CD8-positive, alpha-beta memory T cell (primary cell): Measurements from ENCODE around the gene ADAM15. TPM values are rescaled to one million over a fixed set of nuclear protein-coding genes. Genes with fewer than 3 reads are reported as not detected.

Experiments used
- CTCF ChIA-PET: fragments of 350-600 bp; sonication (Branson Sonifier 250); formaldehyde crosslinking; loops from one replicate; lab custom pipeline; 2021; ENCODE audit warnings: antibody characterized with exemption; lab: Charles Lee
- POLR2A ChIA-PET: fragments of 350-600 bp; sonication (Branson Sonifier 250); formaldehyde crosslinking; loops from one replicate; lab custom pipeline; 2021; ENCODE audit warnings: antibody characterized with exemption; lab: Charles Lee
- DNase-seq, 5 donors: peaks; one replicate each; pipeline versions ENCODE4 v3.0.0 to v3.0.0-alpha.2; 2020 to 2022; ENCODE audit warnings: mixed read lengths in 1 of 5
- H3K27ac ChIP-seq: one replicate; pipeline ENCODE4 v1.7.0; 2013; ENCODE audit warnings: low read depth, mild to moderate bottlenecking, low read length, moderate library complexity
- H3K27me3 ChIP-seq: 2 replicates; pipeline ENCODE4 v1.7.0; 2013; ENCODE audit warnings: low read length, mild to moderate bottlenecking; ENCODE audit not compliant: insufficient read depth, poor library complexity, severe bottlenecking
- H3K36me3 ChIP-seq: 2 replicates; pipeline ENCODE4 v1.7.0; 2013; ENCODE audit warnings: mild to moderate bottlenecking, low read length, moderate library complexity; ENCODE audit not compliant: insufficient read depth
- H3K4me1 ChIP-seq: 2 replicates; pipeline ENCODE4 v1.7.0; 2013; ENCODE audit warnings: mild to moderate bottlenecking, low read length, moderate library complexity; ENCODE audit not compliant: insufficient read depth
- H3K4me3 ChIP-seq: 2 replicates; pipeline ENCODE4 v1.7.0; 2013; ENCODE audit warnings: mild to moderate bottlenecking, low read length
- H3K9me3 ChIP-seq: 2 replicates; pipeline ENCODE4 v1.7.0; 2013; ENCODE audit warnings: mild to moderate bottlenecking, low read length
- H3K27ac Mint-ChIP-seq, 8 donors: one replicate each; pipeline ENCODE4 v1.8.0; 2020 to 2021; ENCODE audit warnings: mixed read lengths in 8 of 8, mild to moderate bottlenecking in 6 of 8, inconsistent platforms in 3 of 8, moderate library complexity in 3 of 8
- H3K27me3 Mint-ChIP-seq, 2 donors: one replicate each; pipeline ENCODE4 v1.8.0; 2020 to 2021; ENCODE audit warnings: mixed read lengths in 2 of 2, mild to moderate bottlenecking in 1 of 2, moderate library complexity in 1 of 2
- H3K36me3 Mint-ChIP-seq, 3 donors: one replicate each; pipeline ENCODE4 v1.8.0; 2020 to 2021; ENCODE audit warnings: mixed read lengths in 3 of 3, inconsistent platforms in 1 of 3, mild to moderate bottlenecking in 1 of 3
- H3K4me1 Mint-ChIP-seq, 3 donors: one replicate each; pipeline ENCODE4 v1.8.0; 2020 to 2021; ENCODE audit warnings: mixed read lengths in 3 of 3, inconsistent platforms in 1 of 3, mild to moderate bottlenecking in 1 of 3
- H3K4me3 Mint-ChIP-seq, 7 donors: one replicate each; pipeline ENCODE4 v1.8.0; 2020 to 2021; ENCODE audit warnings: mixed read lengths in 7 of 7, mild to moderate bottlenecking in 6 of 7, moderate library complexity in 4 of 7, inconsistent platforms in 2 of 7
- H3K9me3 Mint-ChIP-seq, 5 donors: one replicate each; pipeline ENCODE4 v1.8.0; 2020 to 2022; ENCODE audit warnings: mixed read lengths in 5 of 5, mild to moderate bottlenecking in 3 of 5, moderate library complexity in 2 of 5, inconsistent platforms in 1 of 5
- polyA plus RNA-seq: library from polyadenylated mRNA; unstranded; fragments of 300-500 nt; fragmentation: Illumina TruSeq; gene quantifications from one replicate; pipeline ENCODE4 v1.2.3, GENCODE V29; 2021
- total RNA-seq, 2 experiments: library from RNA; stranded (reverse); gene quantifications; one replicate each; pipeline ENCODE4 v1.2.3, GENCODE V29; 2021

Gene ADAM15
- total and polyA plus RNA-seq, 3 experiments from 2014 or later: 15.3 to 36.9 (median 34.5) TPM

DNA sequence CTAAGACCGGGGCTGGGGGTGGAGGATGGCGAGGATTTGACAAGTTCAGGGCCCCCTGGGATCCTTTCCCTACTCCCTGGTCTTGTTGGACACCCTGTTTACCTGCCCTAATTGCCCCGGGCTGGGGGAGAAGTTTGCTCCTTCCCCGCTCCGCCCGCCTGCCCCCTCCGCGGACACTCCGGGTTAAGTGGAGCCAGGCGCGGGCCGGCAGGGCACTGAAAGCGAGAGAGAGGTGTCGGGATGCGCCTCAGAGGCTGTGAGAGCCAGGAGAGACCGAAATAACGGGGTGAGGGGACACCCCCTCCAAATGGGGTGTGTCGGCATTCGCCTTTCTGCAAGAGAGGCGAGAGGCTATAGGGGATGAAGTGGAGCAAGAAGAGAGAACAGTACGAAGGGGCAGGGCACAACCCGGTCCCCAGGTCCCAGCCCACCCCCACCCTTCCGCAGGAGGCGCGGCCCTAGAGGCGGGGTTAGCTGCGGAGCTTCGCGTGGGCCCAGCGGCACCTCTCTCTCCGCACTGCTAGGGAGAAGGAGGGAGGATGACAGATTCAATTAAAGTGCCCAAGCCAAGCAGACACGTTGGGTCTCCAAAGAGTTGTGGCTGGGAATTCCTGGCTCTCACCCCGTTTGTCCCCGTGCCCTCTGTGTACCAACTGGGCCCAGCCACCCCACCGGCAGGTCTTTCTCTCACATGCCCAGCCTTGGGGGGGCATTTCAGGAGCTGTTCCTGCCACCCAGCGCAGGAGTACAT, 31.4 kb downstream of the ADAM15 start:
- CTCF ChIA-PET: interaction anchor here (4.8 kb wide), 1 partner anchor 24 kb away, joined by 107 read pairs; the partner anchor contains the start of gene EFNA4
- DNase-seq: no peak
- POLR2A ChIA-PET: interaction anchor here (0.7 kb wide), 1 partner anchor 20 kb away, joined by 3 read pairs; no protein-coding TSS in a partner anchor
- Mint-ChIP-seq H3K4me1 (peaks cover 41 to 72% (median 45%) of the 10 kb centered on the region in 3 donors), H3K36me3 (peaks cover 0 to 5% (median 2%) of the 10 kb centered on the region in 3 donors), H3K27me3 (peaks cover 39 to 44% of the 10 kb centered on the region in 2 donors), H3K9me3 (peaks cover 0 to 2% (median 0%) of the 10 kb centered on the region in 5 donors), H3K27ac (peak overlapping the region in 1 of 8 donors; percentile 26), H3K4me3 (peak overlapping the region in 6 of 7 donors; percentile 15 to 56 (median 42))
- peaks cover 74% of the 10 kb centered on the region for H3K4me1 ChIP-seq
- no peaks in the 10 kb centered on the region for H3K36me3 ChIP-seq
- H3K9me3 ChIP-seq: no peaks in the 10 kb centered on the region
- H3K4me3 ChIP-seq: peak overlapping the region; percentile 34
- no peak overlapping the region for H3K27ac ChIP-seq
- H3K27me3 ChIP-seq: peaks cover 43% of the 10 kb centered on the region

- Histone ChIP-seq H3K4me3 (no peak overlapping the region), H3K27ac (no peak overlapping the region), H3K4me1 (peaks cover 72% of the 10 kb centered on the region), H3K9me3 (no peaks in the 10 kb centered on the region), H3K27me3 (peaks cover 43% of the 10 kb centered on the region), H3K36me3 (no peaks in the 10 kb centered on the region)
- Mint-ChIP-seq H3K9me3 (peaks cover 0 to 2% (median 0%) of the 10 kb centered on the region in 5 donors), H3K27me3 (peaks cover 39 to 44% of the 10 kb centered on the region in 2 donors), H3K36me3 (peaks cover 0 to 5% (median 2%) of the 10 kb centered on the region in 3 donors), H3K4me1 (peaks cover 41 to 65% (median 45%) of the 10 kb centered on the region in 3 donors), H3K4me3 (peak overlapping the region in 2 of 7 donors; percentile 50 to 65), H3K27ac (no peak overlapping the region)
- POLR2A ChIA-PET: interaction anchor here (0.7 kb wide), 1 partner anchor 21 kb away, joined by 3 read pairs; no protein-coding TSS in a partner anchor
- DNase-seq: no peak
- CTCF ChIA-PET: interaction anchor here (2.5 to 4.8 kb wide), 4 partner anchors 8 to 38 kb away, joined by 14 to 107 read pairs (median 43); partner anchors contain the start of gene EFNA4
Observed at GRCh38 chr1:155083052-155083541, 32.0 kb downstream of the ADAM15 start.

DNA sequence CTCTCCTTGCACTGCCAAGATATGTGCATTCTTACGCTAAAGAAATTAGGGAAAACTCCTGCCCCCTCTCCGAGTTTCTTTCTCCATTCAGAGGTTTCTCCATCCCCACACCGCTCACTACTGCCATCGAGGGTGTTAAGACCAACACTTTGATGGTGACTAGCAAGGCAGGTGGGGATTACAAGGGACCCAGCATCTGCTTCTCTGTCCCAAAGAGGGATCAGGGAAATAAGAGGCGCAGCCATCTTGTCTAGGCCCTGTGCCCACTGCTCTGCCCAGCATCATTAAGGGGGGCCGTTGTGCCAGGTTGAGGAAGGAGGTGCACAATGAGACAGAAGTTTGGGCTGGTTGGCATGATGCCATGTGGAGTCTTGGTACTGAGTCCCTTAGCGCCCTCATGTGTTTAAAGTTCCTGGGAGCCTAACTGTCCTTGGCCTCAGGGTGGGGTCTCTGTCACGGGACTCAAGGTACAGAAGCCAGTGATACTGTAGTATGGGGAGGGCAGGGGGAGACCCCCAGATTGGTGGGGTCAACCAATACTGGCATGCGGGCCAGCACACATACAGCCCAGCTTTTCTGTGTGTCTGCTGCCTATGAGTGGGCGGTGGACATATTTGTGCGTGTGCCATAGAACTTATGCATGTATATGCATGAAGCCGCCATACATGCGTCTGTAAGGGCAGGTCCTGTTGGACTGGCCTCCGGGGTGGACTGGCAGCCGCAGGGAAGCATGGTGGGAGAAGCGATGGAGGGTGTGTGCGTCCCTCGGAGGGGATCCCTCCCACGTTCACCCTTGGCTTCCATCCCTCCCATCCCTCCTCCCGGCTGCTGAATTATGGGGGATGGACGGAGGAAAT, 33.0 kb downstream of the ADAM15 start:
- POLR2A ChIA-PET: interaction anchor here (1.0 to 2.2 kb wide), 6 partner anchors 13 to 110 kb away, joined by 3 to 15 read pairs (median 4); partner anchors contain the start of gene EFNA4
- Histone ChIP-seq H3K36me3 (no peaks in the 10 kb centered on the region), H3K4me1 (peaks cover 65% of the 10 kb centered on the region), H3K27ac (no peak overlapping the region), H3K4me3 (peak overlapping the region; percentile 99), H3K27me3 (peaks cover 43% of the 10 kb centered on the region), H3K9me3 (no peaks in the 10 kb centered on the region)
- Mint-ChIP-seq H3K4me1 (peaks cover 41 to 59% (median 44%) of the 10 kb centered on the region in 3 donors), H3K27me3 (peaks cover 39 to 44% of the 10 kb centered on the region in 2 donors), H3K4me3 (peak overlapping the region; percentile 86 to 98 (median 92)), H3K9me3 (peaks cover 0 to 2% (median 0%) of the 10 kb centered on the region in 5 donors), H3K27ac (peak overlapping the region in 6 of 8 donors; percentile 17 to 97 (median 82)), H3K36me3 (peaks cover 0 to 5% (median 2%) of the 10 kb centered on the region in 3 donors)
- peak in 1 of 5 donors; percentile 58 for DNase-seq
- CTCF ChIA-PET: interaction anchor here (0.8 to 4.8 kb wide), 25 partner anchors 8 to 525 kb away, joined by 3 to 107 read pairs (median 5); partner anchors contain the start of genes ADAM15, DPM3, EFNA4 and FLAD1

- Histone ChIP-seq H3K4me1 (peaks cover 57% of the 10 kb centered on the region), H3K9me3 (no peaks in the 10 kb centered on the region), H3K36me3 (no peaks in the 10 kb centered on the region), H3K4me3 (peak overlapping the region; percentile 99), H3K27me3 (peaks cover 40% of the 10 kb centered on the region), H3K27ac (peak overlapping the region; percentile 71)
- Mint-ChIP-seq H3K4me1 (peaks cover 33 to 51% (median 36%) of the 10 kb centered on the region in 3 donors), H3K9me3 (peaks cover 0 to 2% (median 0%) of the 10 kb centered on the region in 5 donors), H3K36me3 (peaks cover 0 to 5% (median 2%) of the 10 kb centered on the region in 3 donors), H3K27me3 (peaks cover 34 to 36% of the 10 kb centered on the region in 2 donors), H3K27ac (peak overlapping the region; percentile 80 to 97 (median 94)), H3K4me3 (peak overlapping the region; percentile 86 to 98 (median 92))
- CTCF ChIA-PET: interaction anchor here (0.6 to 4.8 kb wide), 44 partner anchors 8 to 525 kb away, joined by 3 to 107 read pairs (median 4); partner anchors contain the start of genes ADAM15, DPM3, EFNA4 and FLAD1
- peak; percentile 86 to 95 (median 90) for DNase-seq
- POLR2A ChIA-PET: interaction anchor here (0.6 to 2.2 kb wide), 11 partner anchors 14 to 1274 kb away, joined by 3 to 15 read pairs (median 4); partner anchors contain the start of genes EFNA4 and KRTCAP2
Observed at GRCh38 chr1:155084722-155085503, 33.8 kb downstream of the ADAM15 start.

GRCh38 chr1:155085504-155086127, 34.5 kb downstream of the ADAM15 start:
- peaks cover 32 to 45% (median 34%) of the 10 kb centered on the region in 3 donors for H3K4me1 Mint-ChIP-seq
- H3K4me3 Mint-ChIP-seq: peak overlapping the region; percentile 86 to 98 (median 92)
- peak overlapping the region; percentile 80 to 97 (median 94) for H3K27ac Mint-ChIP-seq
- peak overlapping the region; percentile 99 for H3K4me3 ChIP-seq
- DNase-seq: peak; percentile 59 to 86 (median 73)
- ChIA-PET CTCF (interaction anchor here (0.6 to 4.8 kb wide), 37 partner anchors 9 to 526 kb away, joined by 3 to 107 read pairs (median 4); partner anchors contain the start of genes ADAM15, DPM3, EFNA4 and FLAD1), POLR2A (interaction anchor here (0.6 to 2.2 kb wide), 11 partner anchors 15 to 1275 kb away, joined by 3 to 15 read pairs (median 4); partner anchors contain the start of genes EFNA4, FLAD1 and KRTCAP2)
- peaks cover 37% of the 10 kb centered on the region for H3K27me3 ChIP-seq
- H3K9me3 Mint-ChIP-seq: peaks cover 0 to 2% (median 0%) of the 10 kb centered on the region in 5 donors
- peaks cover 34 to 36% of the 10 kb centered on the region in 2 donors for H3K27me3 Mint-ChIP-seq
- peak overlapping the region; percentile 71 for H3K27ac ChIP-seq
- peaks cover 50% of the 10 kb centered on the region for H3K4me1 ChIP-seq
- H3K36me3 ChIP-seq: no peaks in the 10 kb centered on the region
- peaks cover 0 to 5% (median 2%) of the 10 kb centered on the region in 3 donors for H3K36me3 Mint-ChIP-seq
- H3K9me3 ChIP-seq: no peaks in the 10 kb centered on the region

DNA sequence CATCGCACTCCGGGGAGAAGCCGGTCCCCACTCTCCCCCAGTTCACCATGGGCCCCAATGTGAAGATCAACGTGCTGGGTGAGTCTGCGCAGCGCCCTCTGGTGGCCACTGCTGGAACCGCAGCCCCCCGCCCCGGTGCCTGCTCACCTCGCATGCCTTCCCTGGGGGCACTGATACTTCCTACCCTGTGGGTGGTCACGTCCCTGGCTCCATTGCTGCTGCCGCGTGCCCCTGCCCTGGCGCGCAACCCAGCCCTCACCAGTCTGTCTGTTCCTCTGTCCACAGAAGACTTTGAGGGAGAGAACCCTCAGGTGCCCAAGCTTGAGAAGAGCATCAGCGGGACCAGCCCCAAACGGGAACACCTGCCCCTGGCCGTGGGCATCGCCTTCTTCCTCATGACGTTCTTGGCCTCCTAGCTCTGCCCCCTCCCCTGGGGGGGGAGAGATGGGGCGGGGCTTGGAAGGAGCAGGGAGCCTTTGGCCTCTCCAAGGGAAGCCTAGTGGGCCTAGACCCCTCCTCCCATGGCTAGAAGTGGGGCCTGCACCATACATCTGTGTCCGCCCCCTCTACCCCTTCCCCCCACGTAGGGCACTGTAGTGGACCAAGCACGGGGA, 35.1 kb downstream of the ADAM15 start:
- H3K4me3 ChIP-seq: no peak overlapping the region
- peaks cover 46% of the 10 kb centered on the region for H3K4me1 ChIP-seq
- no peaks in the 10 kb centered on the region for H3K36me3 ChIP-seq
- Mint-ChIP-seq H3K4me1 (peaks cover 29 to 42% (median 34%) of the 10 kb centered on the region in 3 donors), H3K36me3 (peaks cover 0 to 5% (median 2%) of the 10 kb centered on the region in 3 donors), H3K27ac (peak overlapping the region in 2 of 8 donors; percentile 61 to 85), H3K27me3 (peaks cover 31 to 32% of the 10 kb centered on the region in 2 donors), H3K4me3 (peak overlapping the region; percentile 23 to 89 (median 68)), H3K9me3 (peaks cover 0 to 2% (median 0%) of the 10 kb centered on the region in 5 donors)
- peaks cover 31% of the 10 kb centered on the region for H3K27me3 ChIP-seq
- CTCF ChIA-PET: interaction anchor here (0.6 to 4.8 kb wide), 15 partner anchors 9 to 165 kb away, joined by 3 to 107 read pairs (median 9); partner anchors contain the start of genes ADAM15, EFNA4 and KRTCAP2
- POLR2A ChIA-PET: interaction anchor here (0.7 to 2.2 kb wide), 2 partner anchors 22 to 103 kb away, joined by 4 to 15 read pairs; partner anchors contain the start of genes EFNA4 and FLAD1
- no peak overlapping the region for H3K27ac ChIP-seq
- peak; percentile 74 to 87 (median 76) for DNase-seq
- no peaks in the 10 kb centered on the region for H3K9me3 ChIP-seq
